Activated T-helper 2 cell treated with anti-CD3 and anti-CD28 coated beads, Interferon-gamma antibody, Interleukin-2, Interleukin-4, amounts not matched to agents 10 μg/mL and 5 μg/mL and 100 μg/mL, durations not matched to agents 14 hours and 24 hours and 36 hours (primary cell): ENCODE data around the gene TAF4. TPM values are rescaled to one million over a fixed set of nuclear protein-coding genes. Genes with fewer than 3 reads are reported as not detected.
"Not testable (repeated sequence)": the region's sequence is repeated elsewhere in the genome, so short reads cannot be mapped to it uniquely, and the experiment has no call there.

Experiments
- DNase-seq: peaks from one replicate; pipeline ENCODE4 v3.0.0; 2021; ENCODE audit warnings: low spot score
- H3K27ac Mint-ChIP-seq: one replicate; pipeline ENCODE4 v1.8.0; 2021; ENCODE audit warnings: mixed read lengths
- H3K27me3 Mint-ChIP-seq: one replicate; pipeline ENCODE4 v1.8.0; 2021; ENCODE audit warnings: low read depth, mixed read lengths
- H3K36me3 Mint-ChIP-seq: one replicate; pipeline ENCODE4 v1.8.0; 2021; ENCODE audit warnings: low read depth, mixed read lengths
- H3K4me1 Mint-ChIP-seq: one replicate; pipeline ENCODE4 v1.8.0; 2021; ENCODE audit warnings: low read depth, mixed read lengths
- H3K4me3 Mint-ChIP-seq: one replicate; pipeline ENCODE4 v1.8.0; 2021; ENCODE audit warnings: low read depth, mild to moderate bottlenecking, moderate library complexity, mixed read lengths
- H3K9me3 Mint-ChIP-seq: one replicate; pipeline ENCODE4 v1.8.0; 2021; ENCODE audit warnings: mixed read lengths
- intact Hi-C: fragments of 100-400 bp; cut with micrococcal nuclease; formaldehyde crosslinking; loops from one replicate; pipeline ENCODE4 v1.15.1; 2023
- total RNA-seq: library from RNA; stranded (reverse); gene quantifications from 2 replicates; pipeline ENCODE4 v1.2.3, GENCODE V29; 2022

The TAF4 gene
- total RNA-seq, 1 donor from 2014 or later: 26.9 TPM

GRCh38 chr20:61953037-61954021 lies 112.4 kb downstream of the TAF4 start:
- Mint-ChIP-seq H3K4me3 (no peak overlapping the region), H3K27ac (no peak overlapping the region), H3K36me3 (no peaks in the 10 kb centered on the region), H3K27me3 (peaks cover 7% of the 10 kb centered on the region), H3K9me3 (no peaks in the 10 kb centered on the region), H3K4me1 (no peaks in the 10 kb centered on the region)
- DNase-seq: no peak
- intact Hi-C loops: no loop called here

- no peak for DNase-seq
- H3K4me3 Mint-ChIP-seq: no peak overlapping the region
Observed at GRCh38 chr20:61951695-61952533, 113.8 kb downstream of the TAF4 start.

GRCh38 chr20:61950641-61951071 lies 115.0 kb downstream of the TAF4 start:
- Mint-ChIP-seq H3K27ac (no peak overlapping the region), H3K36me3 (no peaks in the 10 kb centered on the region), H3K4me1 (no peaks in the 10 kb centered on the region), H3K4me3 (no peak overlapping the region), H3K27me3 (peaks cover 1% of the 10 kb centered on the region), H3K9me3 (no peaks in the 10 kb centered on the region)
- DNase-seq: no peak
- intact Hi-C loops: no loop called here

More at GRCh38 chr20:61951695-61952533, 113.8 kb downstream of the TAF4 start:
- Mint-ChIP-seq H3K9me3 (no peaks in the 10 kb centered on the region), H3K36me3 (no peaks in the 10 kb centered on the region), H3K4me1 (no peaks in the 10 kb centered on the region), H3K27ac (no peak overlapping the region), H3K27me3 (peaks cover 7% of the 10 kb centered on the region)
- intact Hi-C loops: no loop called here

- H3K9me3 Mint-ChIP-seq: no peaks in the 10 kb centered on the region
- H3K4me1 Mint-ChIP-seq: no peaks in the 10 kb centered on the region
- DNase-seq: no peak
- intact Hi-C loops: no loop called here
- H3K27ac Mint-ChIP-seq: no peak overlapping the region
- H3K4me3 Mint-ChIP-seq: no peak overlapping the region
- H3K36me3 Mint-ChIP-seq: no peaks in the 10 kb centered on the region
- peaks cover 1% of the 10 kb centered on the region for H3K27me3 Mint-ChIP-seq
Observed at GRCh38 chr20:61949714-61950640, 115.7 kb downstream of the TAF4 start.

GRCh38 chr20:61949363-61949713 lies 116.3 kb downstream of the TAF4 start:
- no peaks in the 10 kb centered on the region for H3K4me1 Mint-ChIP-seq
- H3K9me3 Mint-ChIP-seq: no peaks in the 10 kb centered on the region
- no peaks in the 10 kb centered on the region for H3K36me3 Mint-ChIP-seq
- H3K4me3 Mint-ChIP-seq: no peak overlapping the region
- intact Hi-C loops: no loop called here
- no peak for DNase-seq
- H3K27me3 Mint-ChIP-seq: peaks cover 1% of the 10 kb centered on the region
- no peak overlapping the region for H3K27ac Mint-ChIP-seq

GRCh38 chr20:61948586-61949362 lies 116.9 kb downstream of the TAF4 start:
- intact Hi-C loops: no loop called here
- Mint-ChIP-seq H3K27me3 (peaks cover 1% of the 10 kb centered on the region), H3K27ac (no peak overlapping the region), H3K36me3 (no peaks in the 10 kb centered on the region), H3K4me1 (no peaks in the 10 kb centered on the region), H3K4me3 (no peak overlapping the region), H3K9me3 (no peaks in the 10 kb centered on the region)
- DNase-seq: no peak

GRCh38 chr20:61948056-61948455 lies 117.6 kb downstream of the TAF4 start:
- H3K27ac Mint-ChIP-seq, intact Hi-C loops, H3K4me3 Mint-ChIP-seq, H3K36me3 Mint-ChIP-seq, H3K4me1 Mint-ChIP-seq, H3K9me3 Mint-ChIP-seq, H3K27me3 Mint-ChIP-seq, DNase-seq: not testable (repeated sequence)

GRCh38 chr20:61945495-61945894 lies 120.2 kb downstream of the TAF4 start:
- H3K36me3 Mint-ChIP-seq, H3K4me1 Mint-ChIP-seq, H3K9me3 Mint-ChIP-seq, intact Hi-C loops, DNase-seq, H3K4me3 Mint-ChIP-seq, H3K27ac Mint-ChIP-seq, H3K27me3 Mint-ChIP-seq: not testable (repeated sequence)

- H3K4me3 Mint-ChIP-seq, H3K27me3 Mint-ChIP-seq, H3K27ac Mint-ChIP-seq, intact Hi-C loops, H3K36me3 Mint-ChIP-seq, H3K9me3 Mint-ChIP-seq, H3K4me1 Mint-ChIP-seq, DNase-seq: not testable (repeated sequence)
Observed at GRCh38 chr20:61944967-61945366, 120.7 kb downstream of the TAF4 start.

GRCh38 chr20:61942526-61942925 lies 123.2 kb downstream of the TAF4 start:
- Mint-ChIP-seq H3K36me3 (no peaks in the 10 kb centered on the region), H3K27me3 (no peaks in the 10 kb centered on the region), H3K27ac (no peak overlapping the region), H3K9me3 (no peaks in the 10 kb centered on the region), H3K4me1 (no peaks in the 10 kb centered on the region), H3K4me3 (no peak overlapping the region)
- no peak for DNase-seq
- intact Hi-C loops: no loop called here

- H3K27me3 Mint-ChIP-seq: no peaks in the 10 kb centered on the region
- no peaks in the 10 kb centered on the region for H3K36me3 Mint-ChIP-seq
- no peak overlapping the region for H3K4me3 Mint-ChIP-seq
- H3K27ac Mint-ChIP-seq: no peak overlapping the region
- H3K9me3 Mint-ChIP-seq: no peaks in the 10 kb centered on the region
- intact Hi-C loops: no loop called here
- H3K4me1 Mint-ChIP-seq: no peaks in the 10 kb centered on the region
- DNase-seq: no peak
Observed at GRCh38 chr20:61941721-61942405, 123.8 kb downstream of the TAF4 start.
